IMR-90 (cell line): ENCODE measurements around the gene DDHD1. TPM values are rescaled to one million over a fixed set of nuclear protein-coding genes. Genes with fewer than 3 reads are reported as not detected.

Experiments
- ATAC-seq: fragments of 200-7000 bp; cut with Tn5 transposase; 2 replicates; pipeline ENCODE4 v1.9.1; 2020; ENCODE audit warnings: low read depth, mild to moderate bottlenecking, moderate library complexity
- BruUV-seq: library from RNA; stranded (reverse); fragments of 400-500 nt; replicated peaks from 2 replicates; lab custom pipeline; 2021; lab: Mats Ljungman, UMichigan
- CTCF ChIA-PET: fragments of 300-600 bp; formaldehyde crosslinking; extraction: SDS; loops from one replicate; lab custom pipeline; 2021; ENCODE audit warnings: antibody characterized with exemption; lab: Yijun Ruan, JAX
- POLR2A ChIA-PET: fragments of 300-600 bp; sonication (Branson Sonifier 250); formaldehyde crosslinking; loops from one replicate; lab custom pipeline; 2022; ENCODE audit warnings: antibody characterized with exemption; ENCODE audit not compliant: unreplicated experiment; lab: Charles Lee
- DNase-seq: peaks from one replicate; pipeline ENCODE4 v3.0.0; 2013
- H2AFZ ChIP-seq: replicated peaks from 2 replicates; pipeline ENCODE3; 2013; ENCODE audit warnings: low read length, mild to moderate bottlenecking; ENCODE audit not compliant: poor library complexity
- H2AK5ac ChIP-seq: 2 replicates; pipeline ENCODE4 v1.6.1; 2013; ENCODE audit warnings: low read depth, low read length, inconsistent platforms
- H2AK9ac ChIP-seq: replicated peaks from 2 replicates; pipeline ENCODE3; 2013; ENCODE audit warnings: mild to moderate bottlenecking, low read depth, low read length, moderate library complexity; ENCODE audit not compliant: poor library complexity
- H2BK120ac ChIP-seq: 2 replicates; pipeline ENCODE4 v1.6.1; 2013; ENCODE audit warnings: low read depth, low read length, inconsistent platforms
- H2BK15ac ChIP-seq: 3 replicates; pipeline ENCODE4 v1.6.1; 2013; ENCODE audit warnings: low read depth, low read length, inconsistent platforms
- H2BK20ac ChIP-seq: 2 replicates; pipeline ENCODE4 v1.6.1; 2013; ENCODE audit warnings: low read depth, mild to moderate bottlenecking, inconsistent platforms, low read length, moderate library complexity
- H2BK5ac ChIP-seq: 2 replicates; pipeline ENCODE4 v1.6.1; 2013; ENCODE audit warnings: mild to moderate bottlenecking, low read depth, low read length, inconsistent platforms; ENCODE audit not compliant: poor library complexity, severe bottlenecking
- H3K14ac ChIP-seq: replicated peaks from 2 replicates; pipeline ENCODE4 v1.6.1; 2013; ENCODE audit warnings: low read depth, low read length, inconsistent platforms
- H3K18ac ChIP-seq: 2 replicates; pipeline ENCODE4 v1.6.1; 2013; ENCODE audit warnings: low read depth, low read length, control low read depth
- H3K23ac ChIP-seq: 2 replicates; pipeline ENCODE4 v1.6.1; 2013; ENCODE audit warnings: low read depth, low read length, inconsistent platforms
- H3K27ac ChIP-seq: 2 replicates; pipeline ENCODE4 v1.5.1; 2013; ENCODE audit warnings: mild to moderate bottlenecking, control low read depth, low read length; ENCODE audit not compliant: insufficient read depth
- H3K27me3 ChIP-seq: 2 replicates; pipeline ENCODE4 v1.6.1; 2013; ENCODE audit warnings: low read length; ENCODE audit not compliant: control insufficient read depth, insufficient read depth
- H3K36me3 ChIP-seq: 2 replicates; pipeline ENCODE4 v1.6.1; 2013; ENCODE audit warnings: low read length, mixed read lengths; ENCODE audit not compliant: control insufficient read depth, insufficient read depth
- H3K4ac ChIP-seq: 2 replicates; pipeline ENCODE4 v1.6.1; 2013; ENCODE audit warnings: low read depth, low read length, inconsistent platforms
- H3K4me1 ChIP-seq: 2 replicates; pipeline ENCODE4 v1.6.1; 2013; ENCODE audit warnings: low read length, mixed read lengths; ENCODE audit not compliant: control insufficient read depth, insufficient read depth
- H3K4me2 ChIP-seq: 2 replicates; pipeline ENCODE4 v1.6.1; 2013; ENCODE audit warnings: low read depth, mild to moderate bottlenecking, control low read depth, low read length, moderate library complexity
- H3K4me3 ChIP-seq: 2 replicates; pipeline ENCODE4 v1.5.1; 2013; ENCODE audit warnings: low read depth, mild to moderate bottlenecking, control low read depth, low read length, moderate library complexity; ENCODE audit not compliant: insufficient read depth
- H3K56ac ChIP-seq: 2 replicates; pipeline ENCODE4 v1.6.1; 2013; ENCODE audit warnings: low read length, inconsistent platforms; ENCODE audit not compliant: insufficient read depth; ENCODE audit errors: extremely low read depth
- H3K79me1 ChIP-seq, 2 experiments: 2 replicates each; pipeline ENCODE4 v1.6.1; 2013; ENCODE audit warnings: low read length in 2 of 2, inconsistent platforms in 1 of 2, low read depth in 1 of 2
- H3K9ac ChIP-seq: 2 replicates; pipeline ENCODE4 v1.6.1; 2013; ENCODE audit warnings: low read depth, low read length, control low read depth
- H3K9me1 ChIP-seq: 2 replicates; pipeline ENCODE4 v1.6.1; 2013; ENCODE audit warnings: low read length, inconsistent platforms; ENCODE audit not compliant: insufficient read depth
- H3K9me3 ChIP-seq: 2 replicates; pipeline ENCODE4 v1.6.1; 2013; ENCODE audit warnings: low read length; ENCODE audit not compliant: control insufficient read depth, insufficient read depth
- H4K20me1 ChIP-seq: 2 replicates; pipeline ENCODE4 v1.6.1; 2013; ENCODE audit warnings: low read length, inconsistent platforms; ENCODE audit not compliant: insufficient read depth
- H4K5ac ChIP-seq: 2 replicates; pipeline ENCODE4 v1.6.1; 2013; ENCODE audit warnings: mild to moderate bottlenecking, low read depth, low read length, control low read depth
- H4K8ac ChIP-seq, 2 experiments: 2 replicates each; pipeline ENCODE4 v1.6.1; 2013; ENCODE audit warnings: low read depth in 2 of 2, low read length in 2 of 2, control low read depth in 1 of 2, inconsistent platforms in 1 of 2
- H4K91ac ChIP-seq: 2 replicates; pipeline ENCODE4 v1.6.1; 2013; ENCODE audit warnings: low read depth, low read length, inconsistent platforms; ENCODE audit not compliant: insufficient read depth
- BHLHE40 ChIP-seq: fragments of 150-350 bp; IDR thresholded peaks from 2 replicates; pipeline ENCODE4 v1.6.1; 2016; ENCODE audit warnings: mild to moderate bottlenecking, low read depth, low read length
- CEBPB ChIP-seq: IDR thresholded peaks from 2 replicates; pipeline ENCODE4 v1.6.1; 2012; ENCODE audit warnings: low read depth, low read length, improper control_type of control experiment
- CHD1 ChIP-seq: IDR thresholded peaks from 2 replicates; pipeline ENCODE4 v1.6.1; 2012; ENCODE audit warnings: low read depth, low read length, improper control_type of control experiment
- FOS ChIP-seq: fragments of 150-350 bp; IDR thresholded peaks from 2 replicates; pipeline ENCODE4 v1.6.1; 2016; ENCODE audit warnings: low read depth, low read length
- MAFK ChIP-seq: IDR thresholded peaks from 2 replicates; pipeline ENCODE4 v1.6.1; 2012; ENCODE audit warnings: low read depth, low read length, improper control_type of control experiment
- MAZ ChIP-seq: IDR thresholded peaks from 2 replicates; pipeline ENCODE4 v1.6.1; 2012; ENCODE audit warnings: low read depth, mild to moderate bottlenecking, low read length, improper control_type of control experiment, moderate library complexity, borderline replicate concordance
- MXI1 ChIP-seq: IDR thresholded peaks from 2 replicates; pipeline ENCODE4 v1.6.1; 2012; ENCODE audit warnings: low read depth, mild to moderate bottlenecking, low read length, moderate library complexity, borderline replicate concordance
- POLR2A ChIP-seq: IDR thresholded peaks from 2 replicates; pipeline ENCODE4 v1.6.1; 2012; ENCODE audit warnings: mild to moderate bottlenecking, low read depth, low read length
- RAD21 ChIP-seq: IDR thresholded peaks from 2 replicates; pipeline ENCODE4 v1.6.1; 2012; ENCODE audit warnings: low read length, improper control_type of control experiment
- RCOR1 ChIP-seq: IDR thresholded peaks from 2 replicates; pipeline ENCODE4 v1.6.1; 2012; ENCODE audit warnings: mild to moderate bottlenecking, low read length, improper control_type of control experiment; ENCODE audit not compliant: insufficient replicate concordance
- WGBS, 2 experiments: methylation state at CpG; one replicate each; pipeline versions ENCODE4 v1.1.5 to v1.1.7; 2013; ENCODE audit warnings: missing lambda C conversion rate in 2 of 2; ENCODE audit not compliant: insufficient read length in 1 of 2; ENCODE audit errors: extremely low coverage in 2 of 2; 5-methylcytosine and 5-hydroxymethylcytosine counted together
- dilution Hi-C: fragments of 300-500 bp; cut with HindIII; formaldehyde crosslinking; loops from one replicate; pipeline ENCODE4 v1.14.3; 2018; ENCODE audit warnings: low sequenced_read_pairs; ENCODE audit not compliant: unreplicated experiment
- in situ Hi-C: fragments of 300-500 bp; cut with MboI; formaldehyde crosslinking; loops from 3 replicates; pipeline ENCODE4 v1.14.3; 2019; ENCODE audit warnings: low sequenced_read_pairs, inconsistent platforms, mixed read lengths
- intact Hi-C: fragments of 100-400 bp; cut with micrococcal nuclease; formaldehyde crosslinking; loops from 2 replicates; pipeline ENCODE4 v1.10.0; 2022
- polyA plus RNA-seq, 3 experiments: library from polyadenylated mRNA; depleted of rRNA; stranded (reverse); fragments of >200 nt; gene quantifications; 2 replicates each; pipeline ENCODE4 v1.2.3, GENCODE V29; 2012; ENCODE audit warnings: low replicate concordance in 1 of 3
- total RNA-seq: library from RNA; depleted of rRNA; stranded (reverse); fragments of >200 nt; gene quantifications from 2 replicates; pipeline ENCODE4 v1.2.3, GENCODE V29; 2012
- TF ChIP-seq, protein P1 (sequence below): fragments of 150-350 bp; IDR thresholded peaks from 2 replicates; pipeline ENCODE4 v1.6.1; 2016; ENCODE audit warnings: low read depth, mild to moderate bottlenecking, low read length, moderate library complexity, borderline replicate concordance
- TF ChIP-seq, protein P2 (sequence below): fragments of 150-350 bp; IDR thresholded peaks from 2 replicates; pipeline ENCODE4 v1.6.1; 2017; ENCODE audit warnings: mild to moderate bottlenecking, antibody characterized with exemption, low read length, low read depth

Gene DDHD1
- total and polyA plus RNA-seq, 2 of the 4 experiments (the other 2 are of a cell fraction): 4.5 to 9.0 TPM

DNA sequence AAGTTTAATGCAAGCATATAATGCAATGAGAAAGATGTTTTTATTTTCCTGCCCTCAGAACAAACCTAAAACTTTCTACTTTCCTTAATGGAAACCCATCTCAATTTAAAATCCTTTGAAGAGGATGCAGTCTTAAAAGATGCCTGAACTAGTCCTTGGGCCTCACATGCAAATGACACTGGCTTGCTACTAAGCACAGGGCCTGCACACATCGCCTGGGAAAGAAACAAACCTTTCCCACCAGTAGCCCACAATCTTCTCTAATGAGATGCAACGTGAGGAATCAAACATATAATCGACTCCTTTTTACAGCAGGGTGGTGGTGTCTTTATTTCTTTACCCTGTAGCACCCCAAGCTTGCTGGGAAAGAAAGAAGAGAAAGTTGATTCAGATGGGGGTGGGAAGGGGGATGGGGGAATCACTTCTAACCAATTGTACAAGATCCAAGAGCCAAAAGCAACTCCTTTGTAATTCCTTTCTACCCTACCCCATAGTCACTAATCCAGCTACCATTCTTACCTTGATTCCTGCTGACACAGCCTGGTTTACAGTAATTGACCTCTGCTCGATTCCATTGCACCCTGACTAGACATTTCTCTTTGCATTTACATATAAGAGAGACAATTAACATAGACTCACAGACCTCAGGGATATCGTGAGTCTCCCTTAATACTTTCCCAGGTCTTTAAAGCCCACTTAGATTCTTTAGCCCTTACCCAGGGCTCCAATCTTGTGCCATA is 132.8 kb downstream of the DDHD1 start:
- Histone ChIP-seq H3K18ac (peak overlapping the region; percentile 83), H3K9me1 (peaks cover 7% of the 10 kb centered on the region; the same call in 1 of the 2 replicates), H4K8ac (no peak overlapping the region; a peak in 1 of 4 replicates), H3K36me3 (no peaks in the 10 kb centered on the region), H3K79me1 (no peaks in the 10 kb centered on the region), H2BK120ac (no peak overlapping the region; the same call in 1 of the 2 replicates), H2BK20ac (no peak overlapping the region), H3K9ac (no peak overlapping the region), H2AK9ac (no peak overlapping the region), H2BK15ac (no peak overlapping the region), H2AK5ac (no peak overlapping the region), H3K56ac (no peak overlapping the region), H2BK5ac (no peak overlapping the region), H3K4me2 (no peak overlapping the region), H3K27me3 (no peaks in the 10 kb centered on the region), H3K27ac (no peak overlapping the region), H3K14ac (no peak overlapping the region; the same call in 1 of the 2 replicates), H3K4me1 (peaks cover 15% of the 10 kb centered on the region), H4K20me1 (no peaks in the 10 kb centered on the region), H4K91ac (no peak overlapping the region; the same call in 1 of the 2 replicates), H2AFZ (no peak overlapping the region), H3K23ac (peak overlapping the region; percentile 8; the same call in 1 of the 2 replicates), H3K4ac (0 out of 2 replicates have a peak overlapping the region, but pooled peaks have one; percentile 32), H3K4me3 (no peak overlapping the region), H4K5ac (peak overlapping the region; percentile 2; the same call in 1 of the 2 replicates), H3K9me3 (no peaks in the 10 kb centered on the region)
- dilution Hi-C loops (no loop called here), intact Hi-C loops (no loop called here), in situ Hi-C loops (no loop called here)
- 100% methylated on average over 2 of the region's 5 CpGs; no CpG with 5 or more reads in 1 of the 2 experiments for WGBS, 2 experiments
- ATAC-seq (no peak), DNase-seq (no peak)
- ChIA-PET POLR2A (no interaction called here), CTCF (no interaction called here)
- no peak for TF ChIP-seq MAFK
- no peak for TF ChIP-seq FOS
- TF ChIP-seq RCOR1: no peak
- TF ChIP-seq MAZ: no peak
- TF ChIP-seq MXI1: no peak
- no peak for TF ChIP-seq RAD21
- TF ChIP-seq, protein P1, sequence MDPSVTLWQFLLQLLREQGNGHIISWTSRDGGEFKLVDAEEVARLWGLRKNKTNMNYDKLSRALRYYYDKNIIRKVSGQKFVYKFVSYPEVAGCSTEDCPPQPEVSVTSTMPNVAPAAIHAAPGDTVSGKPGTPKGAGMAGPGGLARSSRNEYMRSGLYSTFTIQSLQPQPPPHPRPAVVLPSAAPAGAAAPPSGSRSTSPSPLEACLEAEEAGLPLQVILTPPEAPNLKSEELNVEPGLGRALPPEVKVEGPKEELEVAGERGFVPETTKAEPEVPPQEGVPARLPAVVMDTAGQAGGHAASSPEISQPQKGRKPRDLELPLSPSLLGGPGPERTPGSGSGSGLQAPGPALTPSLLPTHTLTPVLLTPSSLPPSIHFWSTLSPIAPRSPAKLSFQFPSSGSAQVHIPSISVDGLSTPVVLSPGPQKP: no peak
- TF ChIP-seq, protein P2, sequence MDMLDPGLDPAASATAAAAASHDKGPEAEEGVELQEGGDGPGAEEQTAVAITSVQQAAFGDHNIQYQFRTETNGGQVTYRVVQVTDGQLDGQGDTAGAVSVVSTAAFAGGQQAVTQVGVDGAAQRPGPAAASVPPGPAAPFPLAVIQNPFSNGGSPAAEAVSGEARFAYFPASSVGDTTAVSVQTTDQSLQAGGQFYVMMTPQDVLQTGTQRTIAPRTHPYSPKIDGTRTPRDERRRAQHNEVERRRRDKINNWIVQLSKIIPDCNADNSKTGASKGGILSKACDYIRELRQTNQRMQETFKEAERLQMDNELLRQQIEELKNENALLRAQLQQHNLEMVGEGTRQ: no peak
- TF ChIP-seq CEBPB: no peak
- TF ChIP-seq CHD1: no peak
- no peak for TF ChIP-seq POLR2A
- TF ChIP-seq BHLHE40: no peak
- BruUV-seq: no TSS peak
